CD4-positive, alpha-beta T cell (primary cell): ENCODE results near the gene H6PD. TPM values are rescaled to one million over a fixed set of nuclear protein-coding genes. Genes with fewer than 3 reads are reported as not detected.

Experiments
- ATAC-seq: fragments of 200-7000 bp; cut with Tn5 transposase; one replicate; pipeline ENCODE4 v1.10.0; 2022; ENCODE audit warnings: mild to moderate bottlenecking; ENCODE audit not compliant: poor library complexity
- CTCF ChIA-PET: fragments of 350-600 bp; sonication (Branson Sonifier 250); formaldehyde crosslinking; loops from one replicate; lab custom pipeline; 2021; ENCODE audit warnings: antibody characterized with exemption, inconsistent platforms; lab: Charles Lee
- POLR2A ChIA-PET: fragments of 350-600 bp; sonication (Branson Sonifier 250); formaldehyde crosslinking; loops from one replicate; lab custom pipeline; 2021; ENCODE audit warnings: antibody characterized with exemption, inconsistent platforms; lab: Charles Lee
- DNase-seq, 14 experiments: peaks; one replicate each; pipeline ENCODE4 v3.0.0-alpha.2; 2013 to 2020; ENCODE audit warnings: mixed read lengths in 2 of 14
- H3K27ac ChIP-seq, 2 donors: one replicate each; pipeline versions ENCODE4 v1.5.1 to v1.7.0; 2013; ENCODE audit warnings: low read length in 2 of 2, low read depth in 1 of 2, mild to moderate bottlenecking in 1 of 2
- H3K27me3 ChIP-seq, 2 experiments: 1 replicate in 1 of 2; 2 replicates in 1 of 2; pipeline versions ENCODE4 v1.6.1 to v1.7.0; 2013; ENCODE audit warnings: low read length in 2 of 2, control low read depth in 1 of 2, mild to moderate bottlenecking in 1 of 2, moderate library complexity in 1 of 2; ENCODE audit not compliant: insufficient read depth in 2 of 2, control insufficient read depth in 1 of 2
- H3K36me3 ChIP-seq: one replicate; pipeline ENCODE4 v1.6.1; 2013; ENCODE audit warnings: low read length, control low read depth; ENCODE audit not compliant: insufficient read depth
- H3K4me1 ChIP-seq: one replicate; pipeline ENCODE4 v1.6.1; 2013; ENCODE audit warnings: low read length, control low read depth; ENCODE audit not compliant: insufficient read depth
- H3K4me3 ChIP-seq: one replicate; pipeline ENCODE4 v1.5.1; 2013; ENCODE audit warnings: mild to moderate bottlenecking, low read length, moderate library complexity
- H3K9me3 ChIP-seq, 2 experiments: 1 replicate in 1 of 2; 2 replicates in 1 of 2; pipeline versions ENCODE4 v1.6.1 to v1.7.0; 2013; ENCODE audit warnings: low read length in 2 of 2, mild to moderate bottlenecking in 2 of 2, control low read depth in 1 of 2, moderate library complexity in 1 of 2; ENCODE audit not compliant: control insufficient read depth in 1 of 2, insufficient read depth in 1 of 2
- H3K27ac Mint-ChIP-seq: one replicate; pipeline ENCODE4 v1.8.0; 2020; ENCODE audit warnings: mixed read lengths
- H3K27me3 Mint-ChIP-seq: one replicate; pipeline ENCODE4 v1.8.0; 2021; ENCODE audit warnings: mixed read lengths
- H3K36me3 Mint-ChIP-seq: one replicate; pipeline ENCODE4 v1.8.0; 2021; ENCODE audit warnings: low read depth, mixed read lengths
- H3K4me1 Mint-ChIP-seq: one replicate; pipeline ENCODE4 v1.8.0; 2021; ENCODE audit warnings: low read depth, mixed read lengths
- H3K4me3 Mint-ChIP-seq: one replicate; pipeline ENCODE4 v1.8.0; 2020; ENCODE audit warnings: mild to moderate bottlenecking, mixed read lengths
- H3K9me3 Mint-ChIP-seq: one replicate; pipeline ENCODE4 v1.8.0; 2020; ENCODE audit warnings: mixed read lengths
- CTCF ChIP-seq: fragments of 200-600 bp; IDR thresholded peaks from one replicate; pipeline ENCODE4 v1.8.0; 2022; ENCODE audit warnings: antibody characterized with exemption, mild to moderate bottlenecking
- intact Hi-C, 2 experiments: fragments of 100-400 bp; cut with DNase I in 1 of 2; cut with micrococcal nuclease in 1 of 2; formaldehyde crosslinking; loops; one replicate each; pipeline versions ENCODE4 v1.15.1 to v1.9.0; 2023 to 2025; cut with DNase I, micrococcal nuclease
- total RNA-seq, 174 experiments: library from RNA in 2 of 174; stranded (reverse) in 2 of 174; gene quantifications; one replicate each; pipeline ENCODE4 v1.2.3 and lab custom pipeline; 2021 to 2026

H6PD gene
- total RNA-seq, 2 experiments from 2014 or later: 13.6 to 13.9 TPM

GRCh38 chr1:9273177-9273576 is 38.6 kb downstream of the H6PD start:
- no peak for ATAC-seq
- Histone ChIP-seq H3K36me3 (peaks cover 9% of the 10 kb centered on the region), H3K27me3 (no peaks in the 10 kb centered on the region), H3K27ac (no peak overlapping the region), H3K4me3 (no peak overlapping the region), H3K9me3 (peaks cover 0 to 2% of the 10 kb centered on the region in 2 experiments), H3K4me1 (peaks cover 11% of the 10 kb centered on the region)
- ChIA-PET POLR2A (no interaction called here), CTCF (no interaction called here)
- Mint-ChIP-seq H3K4me3 (no peak overlapping the region), H3K27me3 (no peaks in the 10 kb centered on the region), H3K27ac (no peak overlapping the region), H3K4me1 (peaks cover 8% of the 10 kb centered on the region), H3K9me3 (no peaks in the 10 kb centered on the region), H3K36me3 (no peaks in the 10 kb centered on the region)
- no peak for DNase-seq
- intact Hi-C loops: no loop called here
- no peak for TF ChIP-seq CTCF

DNA sequence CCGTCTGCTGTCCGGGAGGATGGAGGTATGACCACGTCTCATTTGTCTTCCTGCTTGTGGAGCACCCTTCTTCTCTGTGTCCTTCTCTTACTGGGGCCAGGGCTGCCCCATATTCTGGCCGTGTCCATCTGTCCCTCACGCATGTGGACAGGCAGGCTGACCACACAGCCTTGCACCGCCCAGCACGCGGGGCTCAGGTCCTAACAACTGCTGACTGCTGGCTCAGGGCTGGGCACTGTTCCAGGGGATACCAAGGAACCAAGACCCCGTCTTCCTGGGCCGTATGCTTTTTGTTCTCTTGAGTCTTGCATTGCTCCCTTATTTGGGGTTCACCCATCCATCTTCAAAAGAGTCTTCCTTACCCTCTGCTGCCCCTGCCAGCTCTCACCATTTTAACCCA is 40.6 kb downstream of the H6PD start:
- H3K9me3 ChIP-seq: peaks cover 0 to 6% of the 10 kb centered on the region in 2 experiments
- peaks cover 22% of the 10 kb centered on the region for H3K4me1 ChIP-seq
- Mint-ChIP-seq H3K9me3 (no peaks in the 10 kb centered on the region), H3K4me3 (no peak overlapping the region), H3K27ac (no peak overlapping the region), H3K27me3 (no peaks in the 10 kb centered on the region), H3K4me1 (peaks cover 23% of the 10 kb centered on the region), H3K36me3 (no peaks in the 10 kb centered on the region)
- H3K36me3 ChIP-seq: no peaks in the 10 kb centered on the region
- H3K27me3 ChIP-seq: no peaks in the 10 kb centered on the region
- POLR2A ChIA-PET: interaction anchor here (1.1 kb wide), 1 partner anchor 8 kb away, joined by 3 read pairs; no protein-coding TSS in a partner anchor
- intact Hi-C loops: no loop called here
- ATAC-seq (no peak), DNase-seq (peak in 1 of 14 experiments; percentile 14)
- CTCF ChIA-PET: interaction anchor here (1.3 to 2.3 kb wide), 2 partner anchors 8 to 14 kb away, joined by 4 to 6 read pairs; no protein-coding TSS in a partner anchor
- TF ChIP-seq CTCF: no peak
- no peak overlapping the region for H3K4me3 ChIP-seq
- no peak overlapping the region for H3K27ac ChIP-seq

DNA sequence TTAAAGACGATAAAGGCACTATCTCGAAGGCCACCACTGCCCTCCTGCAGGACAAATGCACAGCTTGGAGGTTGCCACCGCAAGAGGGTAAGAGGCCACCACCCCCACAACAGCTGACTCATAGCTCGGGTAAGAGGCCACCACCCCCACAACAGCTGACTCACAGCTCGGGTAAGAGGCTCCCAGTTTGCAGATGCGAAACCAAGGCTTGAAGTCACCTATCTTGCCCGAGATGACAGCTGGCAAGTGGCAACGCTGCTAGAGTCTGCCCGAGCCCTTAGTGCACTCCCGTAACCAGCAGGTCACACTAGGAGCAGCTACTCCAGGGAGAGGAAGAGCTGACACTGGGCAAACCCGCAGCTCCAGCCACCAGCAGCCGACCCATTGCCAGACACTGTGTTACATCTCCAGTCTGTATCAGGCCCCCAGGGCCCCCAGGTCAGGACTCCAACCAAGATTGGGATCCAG is 41.0 kb downstream of the H6PD start:
- no peak overlapping the region for H3K27ac Mint-ChIP-seq
- no peak overlapping the region for H3K27ac ChIP-seq
- no peaks in the 10 kb centered on the region for H3K36me3 ChIP-seq
- no peaks in the 10 kb centered on the region for H3K27me3 Mint-ChIP-seq
- TF ChIP-seq CTCF: no peak
- no peaks in the 10 kb centered on the region for H3K9me3 Mint-ChIP-seq
- no peak overlapping the region for H3K4me3 Mint-ChIP-seq
- ChIA-PET CTCF (interaction anchor here (1.3 to 2.3 kb wide), 2 partner anchors 9 to 13 kb away, joined by 4 to 6 read pairs; no protein-coding TSS in a partner anchor), POLR2A (interaction anchor here (1.1 kb wide), 1 partner anchor 9 kb away, joined by 3 read pairs; no protein-coding TSS in a partner anchor)
- ATAC-seq (peak; percentile 77), DNase-seq (peak in 11 of 14 experiments; percentile 22 to 78 (median 45))
- H3K4me1 Mint-ChIP-seq: peaks cover 27% of the 10 kb centered on the region
- no peaks in the 10 kb centered on the region for H3K27me3 ChIP-seq
- H3K4me1 ChIP-seq: peaks cover 26% of the 10 kb centered on the region
- H3K36me3 Mint-ChIP-seq: no peaks in the 10 kb centered on the region
- peaks cover 0 to 6% of the 10 kb centered on the region in 2 experiments for H3K9me3 ChIP-seq
- no peak overlapping the region for H3K4me3 ChIP-seq
- intact Hi-C loops: no loop called here
